ENCODE results near the gene ORAI3. TPM values are rescaled to one million over a fixed set of nuclear protein-coding genes. Genes with fewer than 3 reads are reported as not detected.

Gene ORAI3
- total and polyA plus RNA-seq, 2 of the 13 experiments (the other 11 are each of a cell fraction or from before 2014, with no cell fraction given): 11.4 to 32.0 TPM

- TF ChIP-seq, protein P1, sequence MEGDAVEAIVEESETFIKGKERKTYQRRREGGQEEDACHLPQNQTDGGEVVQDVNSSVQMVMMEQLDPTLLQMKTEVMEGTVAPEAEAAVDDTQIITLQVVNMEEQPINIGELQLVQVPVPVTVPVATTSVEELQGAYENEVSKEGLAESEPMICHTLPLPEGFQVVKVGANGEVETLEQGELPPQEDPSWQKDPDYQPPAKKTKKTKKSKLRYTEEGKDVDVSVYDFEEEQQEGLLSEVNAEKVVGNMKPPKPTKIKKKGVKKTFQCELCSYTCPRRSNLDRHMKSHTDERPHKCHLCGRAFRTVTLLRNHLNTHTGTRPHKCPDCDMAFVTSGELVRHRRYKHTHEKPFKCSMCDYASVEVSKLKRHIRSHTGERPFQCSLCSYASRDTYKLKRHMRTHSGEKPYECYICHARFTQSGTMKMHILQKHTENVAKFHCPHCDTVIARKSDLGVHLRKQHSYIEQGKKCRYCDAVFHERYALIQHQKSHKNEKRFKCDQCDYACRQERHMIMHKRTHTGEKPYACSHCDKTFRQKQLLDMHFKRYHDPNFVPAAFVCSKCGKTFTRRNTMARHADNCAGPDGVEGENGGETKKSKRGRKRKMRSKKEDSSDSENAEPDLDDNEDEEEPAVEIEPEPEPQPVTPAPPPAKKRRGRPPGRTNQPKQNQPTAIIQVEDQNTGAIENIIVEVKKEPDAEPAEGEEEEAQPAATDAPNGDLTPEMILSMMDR (CRISPR knock-in tag; IDR thresholded peaks at IDR 0.05): no peak
- TF ChIP-seq, protein P2, sequence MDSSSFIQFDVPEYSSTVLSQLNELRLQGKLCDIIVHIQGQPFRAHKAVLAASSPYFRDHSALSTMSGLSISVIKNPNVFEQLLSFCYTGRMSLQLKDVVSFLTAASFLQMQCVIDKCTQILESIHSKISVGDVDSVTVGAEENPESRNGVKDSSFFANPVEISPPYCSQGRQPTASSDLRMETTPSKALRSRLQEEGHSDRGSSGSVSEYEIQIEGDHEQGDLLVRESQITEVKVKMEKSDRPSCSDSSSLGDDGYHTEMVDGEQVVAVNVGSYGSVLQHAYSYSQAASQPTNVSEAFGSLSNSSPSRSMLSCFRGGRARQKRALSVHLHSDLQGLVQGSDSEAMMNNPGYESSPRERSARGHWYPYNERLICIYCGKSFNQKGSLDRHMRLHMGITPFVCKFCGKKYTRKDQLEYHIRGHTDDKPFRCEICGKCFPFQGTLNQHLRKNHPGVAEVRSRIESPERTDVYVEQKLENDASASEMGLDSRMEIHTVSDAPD (CRISPR knock-in tag; IDR thresholded peaks at IDR 0.05): no peak
- TF ChIP-seq ZNF776 (CRISPR knock-in tag; IDR thresholded peaks at IDR 0.05) (no peak), NFIC (IDR thresholded peaks at IDR 0.05; ENCODE audit: low read length) (no peak), ZNF800 (CRISPR knock-in tag; IDR thresholded peaks at IDR 0.05) (no peak)
Measured at GRCh38 chr16:30980023-30980371, 31.1 kb downstream of the ORAI3 start (continued).

DNA sequence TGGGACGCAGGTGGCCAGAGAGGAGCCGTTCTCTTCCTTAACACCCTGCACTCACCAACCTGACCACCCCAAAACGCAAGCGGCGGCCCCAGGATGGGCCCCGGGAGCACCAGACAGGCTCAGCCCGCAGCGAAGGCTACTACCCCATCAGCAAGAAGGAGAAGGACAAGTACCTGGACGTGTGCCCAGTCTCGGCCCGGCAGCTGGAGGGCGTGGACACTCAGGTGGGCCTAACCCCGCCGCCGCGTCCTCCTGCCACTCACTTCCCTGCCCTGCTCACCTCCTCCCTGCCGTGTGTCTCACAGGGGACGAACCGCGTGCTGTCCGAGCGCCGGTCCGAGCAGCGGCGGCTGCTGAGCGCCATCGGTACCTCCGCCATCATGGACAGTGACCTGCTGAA lies 31.6 kb downstream of the ORAI3 start:
- FAIRE-seq: no peak
- in situ Hi-C loops (cut with HindIII; ENCODE audit: extremely low pct_ligation_motif_present, low pct_unique_long_range_greater_than_20kb): loop anchor here (25.0 kb wide), 1 partner anchor 732 kb away; a partner anchor contains a TSS

More for the DNA sequence above, 31.6 kb downstream of the ORAI3 start:
- WGBS (ENCODE audit: low lambda C conversion rate): 97% methylated on average over 29 of the region's 29 CpGs
- BruUV-seq (replicated peaks): no TSS peak
- Histone ChIP-seq H3K79me2 (ENCODE audit: insufficient read depth, low read length) (no peaks in the 10 kb centered on the region), H3K9me3 (ENCODE audit: low read length) (no peaks in the 10 kb centered on the region), H2AFZ (ENCODE audit: low read length) (no peak overlapping the region), H3K9ac (ENCODE audit: insufficient read depth, low read depth, low read length) (no peak overlapping the region), H3K4me1 (ENCODE audit: insufficient read depth, low read length) (peaks cover 4% of the 10 kb centered on the region), H4K20me1 (ENCODE audit: insufficient read depth, low read length) (no peaks in the 10 kb centered on the region; the same call in 1 of the 2 replicates), H3K27ac (ENCODE audit: extremely low read length, insufficient read depth, low read length) (no peak overlapping the region), H3K36me3 (replicated peaks in 1 of 2; ENCODE audit: control insufficient read depth in 1 of 2, insufficient read depth in 2 of 2, low read length in 2 of 2) (peaks cover 38 to 81% of the 10 kb centered on the region in 2 experiments), H3K4me3 (replicated peaks in 1 of 3; ENCODE audit: insufficient read depth in 1 of 3, low read depth in 2 of 3, low read length in 3 of 3) (no peak overlapping the region), H3K27me3 (ENCODE audit: control insufficient read depth in 1 of 2, insufficient read depth in 2 of 2, low read length in 2 of 2) (no peaks in the 10 kb centered on the region), H3K4me2 (ENCODE audit: low read depth, low read length) (no peak overlapping the region)
- ATAC-seq: no peak
- TF ChIP-seq MTA1 (CRISPR knock-in tag; IDR thresholded peaks at IDR 0.05; ENCODE audit: borderline replicate concordance) (0 out of 2 replicates have a peak, but pooled peaks have one; percentile 22), DMAP1 (CRISPR knock-in tag; IDR thresholded peaks at IDR 0.05) (no peak), ZNF746 (CRISPR knock-in tag; IDR thresholded peaks at IDR 0.05) (no peak), AGO2 (optimal IDR thresholded peaks at IDR 0.05; ENCODE audit: low read depth, low read length) (peak; percentile 78), ZC3H13 (CRISPR knock-in tag; IDR thresholded peaks at IDR 0.05) (0 out of 2 replicates have a peak, but pooled peaks have one; percentile 23), ZNF7 (CRISPR knock-in tag; IDR thresholded peaks at IDR 0.05) (no peak)
- CTCF ChIA-PET (ENCODE audit: low intra/inter-chr PET ratio, low total read pairs): no interaction called here
- POLR2A ChIA-PET: interaction anchor here (1.4 kb wide), 1 partner anchor 18 kb away, joined by 3 read pairs; no protein-coding TSS in a partner anchor
- DNase-seq (ENCODE audit: low spot score): no peak
- intact Hi-C loops (cut with micrococcal nuclease; ENCODE audit: unreplicated experiment): loop anchor here (10.0 kb wide), 1 partner anchor 884 kb away; no protein-coding TSS in a partner anchor
